OCI-LY7 (cell line): ENCODE data around the gene GRIN3B. TPM values are rescaled to one million over a fixed set of nuclear protein-coding genes. Genes with fewer than 3 reads are reported as not detected.

Experiments used
- BruUV-seq: library from RNA; stranded (reverse); fragments of 400-500 nt; replicated peaks from 2 replicates; lab custom pipeline; 2021; lab: Mats Ljungman, UMichigan
- CTCF ChIA-PET: fragments of 300-600 bp; sonication (Branson Sonifier 250); formaldehyde crosslinking; loops from one replicate; lab custom pipeline; 2022; ENCODE audit warnings: antibody characterized with exemption; ENCODE audit not compliant: unreplicated experiment; lab: Charles Lee
- POLR2A ChIA-PET: fragments of 300-600 bp; sonication (Branson Sonifier 250); formaldehyde crosslinking; loops from one replicate; lab custom pipeline; 2022; ENCODE audit warnings: antibody characterized with exemption; lab: Charles Lee
- DNase-seq: peaks from one replicate; pipeline ENCODE4 v3.0.0-alpha.2; 2015; ENCODE audit warnings: low spot score
- H2AFZ ChIP-seq: fragments of 200-600 bp; sonication (generic), shearing (Covaris generic); 2 replicates; pipeline ENCODE4 v1.6.1; 2014; ENCODE audit warnings: mild to moderate bottlenecking, antibody characterized with exemption, low read length, moderate library complexity
- H3K27ac ChIP-seq: fragments of 200-600 bp; sonication (generic); 2 replicates; pipeline ENCODE4 v1.5.1; 2014; ENCODE audit warnings: mixed run types, low read depth, mild to moderate bottlenecking, moderate library complexity, low read length, inconsistent platforms; ENCODE audit not compliant: poor library complexity, severe bottlenecking
- H3K36me3 ChIP-seq: fragments of 200-600 bp; sonication (generic); 2 replicates; pipeline ENCODE4 v1.6.1; 2014; ENCODE audit warnings: mild to moderate bottlenecking, antibody characterized with exemption, low read length, moderate library complexity, mixed read lengths; ENCODE audit not compliant: insufficient read depth
- H3K4me1 ChIP-seq: fragments of 200-600 bp; sonication (generic); 2 replicates; pipeline ENCODE4 v1.5.1; 2014; ENCODE audit warnings: mild to moderate bottlenecking, low read length; ENCODE audit not compliant: insufficient read depth, poor library complexity, severe bottlenecking
- H3K4me2 ChIP-seq: fragments of 200-600 bp; sonication (generic); 2 replicates; pipeline ENCODE4 v1.6.1; 2014; ENCODE audit warnings: mild to moderate bottlenecking, low read length
- H3K4me3 ChIP-seq: fragments of 200-600 bp; sonication (generic); 2 replicates; pipeline ENCODE4 v1.5.1; 2014; ENCODE audit warnings: mild to moderate bottlenecking, low read depth, low read length; ENCODE audit not compliant: poor library complexity, severe bottlenecking
- H3K79me2 ChIP-seq: fragments of 200-600 bp; sonication (generic); 2 replicates; pipeline ENCODE4 v1.6.1; 2016; ENCODE audit warnings: low read depth, mild to moderate bottlenecking, low read length, moderate library complexity, mixed read lengths; ENCODE audit not compliant: insufficient read depth
- H3K9me2 ChIP-seq: fragments of 200-600 bp; sonication (generic); 2 replicates; pipeline ENCODE4 v1.6.1; 2016; ENCODE audit warnings: mild to moderate bottlenecking, low read length, mixed read lengths; ENCODE audit not compliant: insufficient read depth
- H3K9me3 ChIP-seq: fragments of 200-600 bp; sonication (generic); 2 replicates; pipeline ENCODE4 v1.6.1; 2014; ENCODE audit warnings: mild to moderate bottlenecking, mixed run types, low read length, mixed read lengths
- H4K20me1 ChIP-seq: fragments of 200-600 bp; sonication (generic); 2 replicates; pipeline ENCODE4 v1.6.1; 2014; ENCODE audit warnings: mild to moderate bottlenecking, antibody characterized with exemption, low read length, moderate library complexity, mixed read lengths; ENCODE audit not compliant: insufficient read depth
- CTCF ChIP-seq: fragments of 200-600 bp; sonication (generic); conservative IDR thresholded peaks from 2 replicates; pipeline ENCODE4 v1.5.1; 2014; ENCODE audit warnings: mild to moderate bottlenecking, antibody characterized with exemption, low read length, moderate library complexity, mixed read lengths
- EZH2phosphoT487 ChIP-seq: fragments of 200-600 bp; sonication (generic); IDR thresholded peaks from 2 replicates; pipeline ENCODE4 v1.6.1; 2018; ENCODE audit warnings: low read depth, borderline replicate concordance, mild to moderate bottlenecking, mixed run types, antibody characterized with exemption, low read length, moderate library complexity, mixed read lengths
- intact Hi-C: fragments of 100-400 bp; cut with micrococcal nuclease; formaldehyde crosslinking; loops from one replicate; pipeline ENCODE4 v1.10.0; 2022; ENCODE audit not compliant: unreplicated experiment
- total RNA-seq, 2 experiments: library from RNA; depleted of rRNA in 1 of 2; stranded (reverse); fragments of >200 nt in 1 of 2; shearing (Covaris generic) in 1 of 2; gene quantifications; 2 replicates each; pipeline ENCODE4 v1.2.3, GENCODE V29; 2014 to 2022

Gene GRIN3B
- total RNA-seq, 2 experiments from 2014 or later = not detected

GRCh38 chr19:1002600-1002999 is 2.4 kb downstream of the GRIN3B start:
- intact Hi-C loops = no loop called here
- Histone ChIP-seq H3K9me2 (no peaks in the 10 kb centered on the region), H3K4me3 (no peak overlapping the region), H2AFZ (no peak overlapping the region), H3K4me1 (no peaks in the 10 kb centered on the region), H4K20me1 (no peaks in the 10 kb centered on the region), H3K36me3 (peaks cover 13% of the 10 kb centered on the region), H3K27ac (no peak overlapping the region), H3K4me2 (no peak overlapping the region), H3K79me2 (no peaks in the 10 kb centered on the region), H3K9me3 (no peaks in the 10 kb centered on the region)
- DNase-seq = no peak
- no TSS peak for BruUV-seq
- TF ChIP-seq CTCF = no peak
- no peak for TF ChIP-seq EZH2phosphoT487
- ChIA-PET POLR2A (interaction anchor here (0.5 to 0.7 kb wide), 2 partner anchors 15 to 238 kb away, joined by 3 read pairs; no protein-coding TSS in a partner anchor), CTCF (no interaction called here)

- BruUV-seq = no TSS peak
- no peak for TF ChIP-seq EZH2phosphoT487
- TF ChIP-seq CTCF = no peak
- no peak for DNase-seq
- intact Hi-C loops = no loop called here
- Histone ChIP-seq H3K4me3 (no peak overlapping the region), H3K27ac (no peak overlapping the region), H3K4me2 (no peak overlapping the region), H3K4me1 (no peaks in the 10 kb centered on the region), H4K20me1 (no peaks in the 10 kb centered on the region), H3K9me2 (no peaks in the 10 kb centered on the region), H3K9me3 (no peaks in the 10 kb centered on the region), H3K36me3 (peaks cover 13% of the 10 kb centered on the region), H2AFZ (no peak overlapping the region), H3K79me2 (no peaks in the 10 kb centered on the region)
- ChIA-PET CTCF (no interaction called here), POLR2A (interaction anchor here (0.7 kb wide), 1 partner anchor 14 kb away, joined by 3 read pairs; no protein-coding TSS in a partner anchor)
Observed at GRCh38 chr19:1003283-1003682, 3.1 kb downstream of the GRIN3B start.

- BruUV-seq = no TSS peak
- DNase-seq = no peak
Observed at GRCh38 chr19:1004204-1004802, 4.1 kb downstream of the GRIN3B start.

More at GRCh38 chr19:1004204-1004802, 4.1 kb downstream of the GRIN3B start:
- Histone ChIP-seq H3K4me1 (no peaks in the 10 kb centered on the region), H2AFZ (no peak overlapping the region), H3K9me2 (no peaks in the 10 kb centered on the region), H3K9me3 (no peaks in the 10 kb centered on the region), H3K27ac (no peak overlapping the region), H3K4me2 (no peak overlapping the region), H4K20me1 (no peaks in the 10 kb centered on the region), H3K79me2 (no peaks in the 10 kb centered on the region), H3K4me3 (no peak overlapping the region), H3K36me3 (peaks cover 23% of the 10 kb centered on the region)
- POLR2A ChIA-PET = no interaction called here
- CTCF ChIA-PET = no interaction called here
- no peak for TF ChIP-seq EZH2phosphoT487
- TF ChIP-seq CTCF = no peak
- intact Hi-C loops = no loop called here
